ACC112 (cell line): Measurements from ENCODE around the gene RAD18.

Source experiments
- H2AFZ ChIP-seq: fragments of 200-600 bp; sonication (generic); one replicate; pipeline ENCODE4 v1.6.0; 2017; ENCODE audit warnings: antibody characterized with exemption, low read length; ENCODE audit not compliant: unreplicated experiment
- H3K27ac ChIP-seq: fragments of 200-600 bp; sonication (generic); 2 replicates; pipeline ENCODE4 v1.5.1; 2014; ENCODE audit warnings: low read depth, mild to moderate bottlenecking, antibody characterized with exemption, low read length, moderate library complexity
- H3K27me3 ChIP-seq: fragments of 200-600 bp; sonication (generic); 2 replicates; pipeline ENCODE4 v1.6.1; 2014; ENCODE audit warnings: mild to moderate bottlenecking, antibody characterized with exemption, low read length, moderate library complexity, mixed read lengths; ENCODE audit not compliant: insufficient read depth
- H3K36me3 ChIP-seq: fragments of 200-600 bp; sonication (generic); 2 replicates; pipeline ENCODE4 v1.6.1; 2016; ENCODE audit warnings: mild to moderate bottlenecking, antibody characterized with exemption, low read length, moderate library complexity, mixed read lengths; ENCODE audit not compliant: insufficient read depth
- H3K4me1 ChIP-seq: fragments of 200-600 bp; sonication (generic); one replicate; pipeline ENCODE4 v1.6.1; 2016; ENCODE audit warnings: low read length, mixed read lengths; ENCODE audit not compliant: insufficient read depth, unreplicated experiment, control insufficient read depth
- H3K4me3 ChIP-seq: fragments of 200-600 bp; sonication (generic); 2 replicates; pipeline ENCODE4 v1.5.1; 2014; ENCODE audit warnings: mild to moderate bottlenecking, low read depth, low read length
- H3K79me2 ChIP-seq: fragments of 200-600 bp; sonication (generic); one replicate; pipeline ENCODE4 v1.6.0; 2016; ENCODE audit warnings: low read length; ENCODE audit not compliant: control insufficient read depth, unreplicated experiment, insufficient read depth

RAD18 gene

GRCh38 chr3:8985876-8986275 is 22.6 kb upstream of the RAD18 start:
- Histone ChIP-seq H2AFZ (no peak overlapping the region), H3K79me2 (no peaks in the 10 kb centered on the region), H3K27ac (no peak overlapping the region), H3K27me3 (peaks cover 16% of the 10 kb centered on the region), H3K4me3 (no peak overlapping the region), H3K36me3 (no peaks in the 10 kb centered on the region), H3K4me1 (no peaks in the 10 kb centered on the region)

- H3K36me3 ChIP-seq, result no peaks in the 10 kb centered on the region
- H3K27ac ChIP-seq, result no peak overlapping the region
- H2AFZ ChIP-seq, result no peak overlapping the region
- no peaks in the 10 kb centered on the region for H3K79me2 ChIP-seq
- no peaks in the 10 kb centered on the region for H3K4me1 ChIP-seq
- no peak overlapping the region for H3K4me3 ChIP-seq
- H3K27me3 ChIP-seq, result peaks cover 20% of the 10 kb centered on the region
Observed at GRCh38 chr3:8985411-8985831, 22.1 kb upstream of the RAD18 start.

- Histone ChIP-seq H3K4me3 (no peak overlapping the region), H3K36me3 (no peaks in the 10 kb centered on the region), H3K27ac (no peak overlapping the region), H2AFZ (no peak overlapping the region), H3K27me3 (peaks cover 29% of the 10 kb centered on the region), H3K4me1 (no peaks in the 10 kb centered on the region), H3K79me2 (no peaks in the 10 kb centered on the region)
Observed at GRCh38 chr3:8984526-8984925, 21.3 kb upstream of the RAD18 start.

DNA sequence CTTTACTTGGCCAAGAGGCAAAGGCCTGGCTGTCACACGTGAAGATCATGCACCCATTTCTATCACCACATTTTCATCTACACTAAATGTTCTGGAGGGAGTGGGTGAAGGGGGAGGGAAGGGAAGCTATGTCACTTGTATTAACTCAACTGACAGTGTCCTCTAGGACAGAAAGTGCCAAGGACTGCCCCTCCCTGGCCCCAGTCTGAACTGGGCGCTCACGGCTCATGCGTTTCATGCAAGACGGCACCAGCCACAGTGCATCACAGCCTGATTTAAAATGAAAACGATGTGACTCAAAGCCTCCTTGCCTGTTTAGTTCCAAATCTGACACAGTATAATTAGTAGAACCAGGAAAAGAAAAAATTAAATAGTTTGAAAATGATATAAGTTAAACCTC is 20.8 kb upstream of the RAD18 start:
- no peak overlapping the region for H3K27ac ChIP-seq
- H3K4me3 ChIP-seq, result no peak overlapping the region
- no peaks in the 10 kb centered on the region for H3K79me2 ChIP-seq
- peaks cover 34% of the 10 kb centered on the region for H3K27me3 ChIP-seq
- no peaks in the 10 kb centered on the region for H3K36me3 ChIP-seq
- H2AFZ ChIP-seq, result no peak overlapping the region
- H3K4me1 ChIP-seq, result no peaks in the 10 kb centered on the region

GRCh38 chr3:8983591-8983990 is 20.3 kb upstream of the RAD18 start:
- no peaks in the 10 kb centered on the region for H3K79me2 ChIP-seq
- no peaks in the 10 kb centered on the region for H3K4me1 ChIP-seq
- H2AFZ ChIP-seq, result no peak overlapping the region
- H3K27ac ChIP-seq, result no peak overlapping the region
- no peaks in the 10 kb centered on the region for H3K36me3 ChIP-seq
- peaks cover 39% of the 10 kb centered on the region for H3K27me3 ChIP-seq
- no peak overlapping the region for H3K4me3 ChIP-seq

DNA sequence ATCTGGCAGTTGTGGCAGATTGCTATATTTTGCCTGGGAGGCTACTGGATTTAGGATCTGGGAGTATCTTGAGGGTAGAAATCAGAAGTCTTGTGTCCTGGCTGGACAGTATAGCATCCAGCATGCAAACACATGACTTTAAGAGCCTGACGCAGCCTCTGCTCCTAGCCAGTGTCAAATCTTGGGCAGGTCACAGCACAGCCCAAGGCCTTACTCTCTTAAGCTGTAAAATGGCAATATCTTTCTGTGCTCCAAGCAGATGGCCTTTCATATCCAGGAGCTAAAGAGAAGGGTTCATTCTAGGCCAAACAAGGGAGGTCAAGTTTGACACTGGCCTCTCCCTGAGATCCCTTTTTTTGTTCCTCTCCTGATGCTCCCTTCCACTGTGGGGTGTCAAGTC is 19.8 kb upstream of the RAD18 start:
- H2AFZ ChIP-seq, result no peak overlapping the region
- no peaks in the 10 kb centered on the region for H3K79me2 ChIP-seq
- H3K27me3 ChIP-seq, result peaks cover 44% of the 10 kb centered on the region
- no peaks in the 10 kb centered on the region for H3K4me1 ChIP-seq
- no peaks in the 10 kb centered on the region for H3K36me3 ChIP-seq
- no peak overlapping the region for H3K4me3 ChIP-seq
- H3K27ac ChIP-seq, result no peak overlapping the region

GRCh38 chr3:8982509-8982908 is 19.2 kb upstream of the RAD18 start:
- no peak overlapping the region for H3K4me3 ChIP-seq
- peaks cover 49% of the 10 kb centered on the region for H3K27me3 ChIP-seq
- no peak overlapping the region for H2AFZ ChIP-seq
- no peaks in the 10 kb centered on the region for H3K36me3 ChIP-seq
- H3K27ac ChIP-seq, result no peak overlapping the region
- H3K79me2 ChIP-seq, result no peaks in the 10 kb centered on the region
- no peaks in the 10 kb centered on the region for H3K4me1 ChIP-seq

DNA sequence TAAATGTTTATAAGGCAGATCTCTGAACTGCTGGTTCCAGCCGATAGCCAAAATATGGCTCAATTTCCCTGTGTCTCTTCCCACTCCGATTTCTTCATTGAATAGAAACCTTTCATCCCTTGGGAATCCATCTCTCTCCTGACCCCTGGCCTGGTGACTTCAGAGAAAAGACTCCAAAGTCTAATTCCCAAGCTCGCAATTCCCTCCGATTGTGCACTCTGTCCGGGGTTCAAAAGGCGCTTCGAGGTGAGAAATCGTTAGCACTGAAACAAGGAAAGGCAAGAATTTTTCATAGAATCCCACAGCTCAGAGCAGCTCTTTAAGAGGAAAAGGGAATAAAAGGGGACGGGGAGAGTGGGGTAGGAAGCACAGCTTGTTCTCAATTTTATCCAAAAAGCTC is 18.4 kb upstream of the RAD18 start:
- no peaks in the 10 kb centered on the region for H3K36me3 ChIP-seq
- H3K27me3 ChIP-seq, result peaks cover 54% of the 10 kb centered on the region
- H3K79me2 ChIP-seq, result no peaks in the 10 kb centered on the region
- no peak overlapping the region for H3K4me3 ChIP-seq
- H3K27ac ChIP-seq, result no peak overlapping the region
- H3K4me1 ChIP-seq, result no peaks in the 10 kb centered on the region
- no peak overlapping the region for H2AFZ ChIP-seq

DNA sequence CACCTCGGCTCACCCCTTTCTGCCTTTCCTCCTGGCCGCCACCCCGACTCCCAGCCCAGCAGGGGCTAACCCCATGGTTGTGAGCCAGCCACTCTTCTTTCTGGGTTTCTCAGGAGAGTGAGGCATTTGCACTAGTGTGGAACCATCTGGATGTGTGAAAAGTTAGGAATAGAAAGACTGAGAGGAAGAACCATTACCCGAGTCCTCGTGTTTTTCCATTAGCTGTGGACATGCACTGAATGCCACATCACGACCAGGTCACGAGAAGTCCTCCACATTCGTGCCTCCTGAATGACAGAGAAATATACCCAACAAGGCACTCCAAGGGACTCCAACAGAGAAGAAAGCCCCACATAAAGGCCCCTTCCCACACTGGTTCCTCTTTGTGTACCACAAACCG is 18.0 kb upstream of the RAD18 start:
- H3K27ac ChIP-seq, result no peak overlapping the region
- H2AFZ ChIP-seq, result no peak overlapping the region
- no peak overlapping the region for H3K4me3 ChIP-seq
- no peaks in the 10 kb centered on the region for H3K79me2 ChIP-seq
- H3K4me1 ChIP-seq, result no peaks in the 10 kb centered on the region
- H3K27me3 ChIP-seq, result peaks cover 54% of the 10 kb centered on the region
- H3K36me3 ChIP-seq, result no peaks in the 10 kb centered on the region

DNA sequence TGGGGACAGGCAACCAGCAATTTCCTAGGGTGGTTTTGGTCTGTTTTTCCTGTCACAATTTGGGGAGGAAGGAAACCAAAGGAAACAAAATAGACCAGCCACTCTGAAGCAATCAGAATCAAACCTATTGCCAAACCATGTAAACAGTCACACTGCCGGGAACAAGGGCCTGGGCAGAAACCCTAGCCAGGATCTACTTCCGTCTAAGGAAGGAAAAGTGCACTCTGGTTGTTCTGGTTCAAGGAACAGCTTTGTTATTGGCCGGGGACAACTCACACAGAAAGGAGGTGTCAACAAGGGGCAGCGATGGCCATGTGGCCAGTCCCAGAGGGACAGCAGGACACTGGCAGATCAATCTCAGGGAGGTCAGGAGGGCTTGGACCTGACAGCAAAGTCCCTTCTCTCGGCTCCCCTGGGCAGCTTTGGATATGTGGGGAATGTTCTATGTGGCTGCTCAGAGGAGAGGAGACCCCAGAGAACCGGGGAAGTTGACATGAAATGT is 17.5 kb upstream of the RAD18 start:
- Histone ChIP-seq H3K36me3 (no peaks in the 10 kb centered on the region), H3K27ac (no peak overlapping the region), H3K79me2 (no peaks in the 10 kb centered on the region), H3K4me1 (no peaks in the 10 kb centered on the region), H3K4me3 (no peak overlapping the region), H2AFZ (no peak overlapping the region), H3K27me3 (peaks cover 54% of the 10 kb centered on the region)

- Histone ChIP-seq H3K4me1 (no peaks in the 10 kb centered on the region), H3K27ac (no peak overlapping the region), H3K79me2 (no peaks in the 10 kb centered on the region), H3K36me3 (no peaks in the 10 kb centered on the region), H3K27me3 (peaks cover 54% of the 10 kb centered on the region), H3K4me3 (no peak overlapping the region), H2AFZ (no peak overlapping the region)
Observed at GRCh38 chr3:8979262-8979661, 16.0 kb upstream of the RAD18 start.
